NCI-H2196 (cell line): ENCODE measurements around the gene GPR15.
"Not testable (repeated sequence)": the region's sequence is repeated elsewhere in the genome, so short reads cannot be mapped to it uniquely, and the experiment has no call there.

Experiments
- DNase-seq: peaks from one replicate; lab custom pipeline; 2025; ENCODE audit not compliant: unreplicated experiment; lab: John Stamatoyannopoulos, UW

Gene GPR15

DNA sequence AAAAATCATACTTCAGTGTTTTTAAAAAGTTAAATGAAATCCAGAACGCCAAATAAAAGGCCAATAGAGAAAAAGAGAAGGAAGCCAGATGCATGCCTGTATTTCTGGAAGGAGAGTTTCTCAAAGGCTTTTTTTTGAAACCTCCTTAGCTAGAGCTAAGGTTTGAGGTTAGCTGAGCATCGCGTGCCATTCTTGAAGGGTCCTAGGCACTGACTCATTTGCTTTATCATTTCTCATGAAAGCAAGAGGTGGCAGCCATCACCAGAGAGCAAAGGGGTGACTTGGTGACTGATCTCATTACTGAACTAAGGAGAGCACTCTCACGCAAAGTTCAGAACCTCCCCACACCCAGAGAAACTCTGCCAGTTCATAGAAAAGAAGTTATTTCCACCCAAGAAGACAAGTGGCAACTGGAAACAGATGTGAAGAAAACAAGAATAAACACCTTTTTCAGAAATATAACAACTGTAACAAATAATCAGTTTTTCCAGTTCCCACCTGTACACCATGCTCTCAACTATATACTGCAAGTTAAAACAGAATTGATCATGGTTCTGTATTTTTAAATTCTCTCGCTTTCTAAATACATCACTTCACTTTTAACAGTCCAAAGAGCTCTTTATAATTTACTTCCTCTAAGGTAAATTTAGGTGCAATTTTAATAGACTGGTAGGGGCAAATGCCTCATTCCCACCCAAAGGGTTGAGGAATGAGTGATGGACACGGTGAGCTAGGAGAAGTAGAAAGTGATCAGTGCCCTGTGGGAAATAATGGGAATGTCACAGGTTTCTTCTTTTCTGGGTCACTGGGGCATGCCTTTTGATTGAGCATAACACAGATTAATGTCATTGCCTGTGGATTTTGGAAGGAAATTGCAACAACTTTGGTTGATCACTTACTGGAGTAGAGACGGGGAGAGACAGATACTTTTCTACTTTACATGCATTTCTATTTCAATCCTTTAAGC is 24.7 kb downstream of the GPR15 start:
- DNase-seq, result no peak

DNA sequence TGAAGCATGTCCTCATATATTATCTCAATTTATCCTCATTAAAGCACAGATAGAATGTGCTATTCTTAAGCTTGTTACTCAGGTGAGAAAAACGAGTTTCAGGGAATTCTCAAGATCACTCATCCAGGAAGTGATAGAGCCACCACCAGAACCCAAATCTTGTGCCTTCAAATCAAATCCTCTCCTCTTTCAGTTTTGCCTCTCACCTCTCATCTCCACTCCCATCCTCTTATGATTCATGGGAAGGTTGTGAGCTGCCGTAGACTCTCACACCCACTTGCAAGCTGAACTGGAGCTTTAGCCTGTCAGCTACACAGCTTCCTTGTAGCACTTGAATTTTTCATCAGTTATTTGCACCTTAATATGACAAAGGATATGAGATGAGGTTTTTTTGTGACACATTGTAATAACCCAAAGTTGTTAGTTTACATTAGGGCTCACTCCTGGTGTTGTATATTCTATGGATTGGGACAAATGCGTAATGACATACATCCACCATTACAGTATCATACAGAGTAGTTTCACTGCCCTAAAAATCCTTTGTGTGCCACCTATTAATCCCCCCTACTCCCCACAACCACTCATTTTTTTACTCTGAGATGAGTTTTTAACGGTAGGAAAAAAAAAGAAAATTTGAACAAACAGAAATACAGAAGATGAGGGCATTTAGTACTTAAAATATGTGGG is 25.7 kb downstream of the GPR15 start:
- no peak for DNase-seq

DNA sequence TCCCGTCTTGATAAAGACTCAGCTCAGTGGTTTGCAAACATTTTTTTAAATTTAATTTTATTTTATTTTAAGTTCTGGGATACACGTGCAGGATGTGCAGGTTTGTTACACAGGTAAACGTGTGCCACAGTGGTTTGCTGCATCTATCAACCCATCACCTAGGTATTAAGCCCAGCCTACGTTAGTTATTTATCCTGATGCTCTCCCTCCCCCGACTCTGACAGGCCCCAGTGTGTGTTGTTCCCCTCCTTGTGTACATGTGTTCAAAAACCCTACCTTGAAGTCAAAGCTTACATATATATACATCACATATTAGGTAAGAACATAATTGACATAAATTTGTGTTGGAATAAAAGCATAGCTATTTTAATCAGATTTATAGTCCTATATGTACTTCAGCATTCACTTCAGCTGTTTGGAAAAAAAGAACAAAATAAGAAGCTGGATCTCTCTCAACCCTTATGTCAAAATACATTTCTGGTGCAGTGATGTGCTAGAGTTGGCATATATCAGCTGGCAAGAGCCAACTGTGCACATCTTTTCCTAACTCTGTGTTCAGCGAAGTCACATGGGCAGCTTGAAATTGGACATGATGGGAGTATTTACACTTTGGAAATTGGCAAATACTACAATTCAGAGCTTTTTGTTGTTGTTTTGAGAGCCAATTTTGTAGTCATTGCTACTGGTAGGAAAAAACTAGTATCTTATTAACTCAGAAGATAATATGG is 26.5 kb downstream of the GPR15 start:
- DNase-seq, result no peak

DNA sequence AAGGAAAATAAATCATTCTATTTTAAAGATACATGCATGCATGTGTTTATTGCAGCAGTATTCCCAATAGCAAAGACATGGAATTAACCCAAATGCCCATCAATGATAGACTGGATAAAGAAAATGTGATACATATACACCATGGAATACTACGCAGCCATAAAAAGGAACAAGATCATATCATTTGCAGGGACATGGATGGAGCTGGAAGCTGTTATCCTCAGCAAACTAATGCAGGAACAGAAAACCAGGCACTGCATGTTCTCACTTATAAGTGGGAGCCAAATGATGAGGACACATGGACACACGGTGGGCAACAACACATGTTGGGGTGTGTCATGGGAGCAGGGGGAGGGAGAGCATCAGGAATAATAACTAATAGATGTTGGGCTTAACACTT is 28.0 kb downstream of the GPR15 start:
- DNase-seq, result not testable (repeated sequence)

GRCh38 chr3:98560911-98561310 is 29.1 kb downstream of the GPR15 start:
- DNase-seq, result no peak

DNA sequence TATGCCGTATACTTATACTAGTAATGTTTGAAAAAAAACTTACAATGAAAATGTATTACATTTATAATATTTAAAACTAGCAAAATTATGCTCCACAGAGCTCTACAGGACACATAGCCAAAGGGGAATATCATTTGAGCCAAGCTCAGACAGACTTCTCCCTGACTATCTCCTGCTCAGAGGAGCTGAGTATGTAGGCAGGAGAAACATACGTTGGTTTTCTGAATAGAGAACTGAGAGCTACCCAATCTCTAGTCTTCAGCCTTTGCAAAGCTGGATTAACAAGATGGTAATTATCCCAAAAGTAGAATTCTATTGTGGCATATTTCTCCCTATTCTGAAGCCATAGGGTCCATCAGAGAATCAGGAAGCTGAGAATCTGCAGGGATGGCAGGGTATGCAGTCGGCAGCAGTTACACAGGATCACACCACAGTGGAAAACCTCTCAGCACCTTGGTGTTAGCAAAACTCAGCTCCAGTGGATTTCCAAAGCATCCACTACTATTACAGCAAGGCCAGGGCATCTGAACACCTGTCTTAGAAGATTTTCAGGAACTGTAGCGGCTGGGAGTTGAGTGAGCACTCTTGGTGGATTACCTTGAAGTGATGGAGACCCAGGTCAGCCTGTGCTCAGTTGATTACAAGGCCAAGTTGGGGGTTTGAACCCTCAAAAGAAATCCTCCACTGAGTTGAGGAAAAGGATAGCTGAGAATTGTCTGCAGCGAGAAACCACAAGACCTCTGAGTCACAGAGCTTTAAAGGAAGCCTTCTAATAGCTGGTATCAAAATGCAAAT is 30.1 kb downstream of the GPR15 start:
- DNase-seq, result no peak

GRCh38 chr3:98563661-98564281 is 32.0 kb downstream of the GPR15 start:
- no peak for DNase-seq

GRCh38 chr3:98564282-98565005 is 32.7 kb downstream of the GPR15 start:
- DNase-seq, result no peak

DNA sequence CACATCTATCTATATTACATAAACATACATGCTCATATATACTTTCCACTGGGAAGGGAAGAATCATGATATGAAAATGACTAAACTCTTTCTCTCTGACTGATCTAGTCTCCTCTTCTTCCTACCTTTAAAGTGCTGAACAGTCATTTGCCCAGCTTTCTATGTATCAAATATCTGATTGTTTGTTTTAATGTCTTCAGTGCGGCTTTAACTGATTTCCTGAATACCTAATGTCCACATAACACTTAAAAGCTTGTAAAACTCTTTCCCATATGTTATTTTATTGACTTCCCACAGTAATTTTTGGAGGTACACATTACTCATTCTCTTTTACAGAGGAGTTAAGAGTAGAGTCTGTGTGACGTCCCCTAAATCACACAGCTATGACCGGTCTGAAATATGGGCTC is 33.5 kb downstream of the GPR15 start:
- no peak for DNase-seq

DNA sequence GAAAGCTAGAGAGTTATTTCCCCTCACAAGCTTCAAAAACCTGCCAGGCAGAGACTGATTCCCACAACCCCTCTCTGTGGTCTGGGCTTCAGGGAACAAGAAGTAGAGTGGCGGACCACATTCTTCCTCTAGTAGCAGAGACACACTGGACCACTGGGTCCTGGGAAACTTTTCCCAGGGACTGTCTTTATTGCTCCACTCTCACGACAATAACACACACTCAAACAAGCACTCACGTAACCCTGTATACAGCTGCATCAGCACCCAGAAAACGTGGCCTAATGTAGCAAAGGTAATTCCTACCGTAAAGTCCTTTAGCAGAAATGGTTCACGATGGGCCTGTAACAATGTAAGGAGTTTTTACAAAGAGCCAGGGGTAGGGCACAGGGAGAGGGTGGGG is 34.1 kb downstream of the GPR15 start:
- no peak for DNase-seq

- DNase-seq, result no peak
Observed at GRCh38 chr3:98567666-98568270, 36.0 kb downstream of the GPR15 start.

DNA sequence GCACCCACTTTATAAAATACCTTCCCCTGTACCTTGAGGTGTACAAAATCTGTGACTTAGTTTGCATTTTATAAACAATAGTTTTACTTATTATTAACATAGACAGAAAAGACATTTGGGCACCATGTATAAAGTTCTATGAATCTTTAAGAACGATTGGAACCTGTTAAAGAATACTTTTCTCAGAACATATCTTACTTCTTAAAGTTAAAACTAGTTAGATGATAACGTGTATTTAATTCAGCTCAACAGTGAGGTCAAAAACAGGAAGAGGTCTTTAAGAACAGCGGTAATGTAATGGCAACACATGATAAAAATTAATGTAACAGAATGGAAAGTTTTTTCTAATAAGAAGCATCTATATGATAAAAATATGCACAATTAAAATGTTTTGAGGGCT is 36.6 kb downstream of the GPR15 start:
- DNase-seq, result no peak

- peak; percentile 5 for DNase-seq
Observed at GRCh38 chr3:98573181-98573728, 41.5 kb downstream of the GPR15 start.

GRCh38 chr3:98574132-98574531 is 42.4 kb downstream of the GPR15 start:
- no peak for DNase-seq

DNA sequence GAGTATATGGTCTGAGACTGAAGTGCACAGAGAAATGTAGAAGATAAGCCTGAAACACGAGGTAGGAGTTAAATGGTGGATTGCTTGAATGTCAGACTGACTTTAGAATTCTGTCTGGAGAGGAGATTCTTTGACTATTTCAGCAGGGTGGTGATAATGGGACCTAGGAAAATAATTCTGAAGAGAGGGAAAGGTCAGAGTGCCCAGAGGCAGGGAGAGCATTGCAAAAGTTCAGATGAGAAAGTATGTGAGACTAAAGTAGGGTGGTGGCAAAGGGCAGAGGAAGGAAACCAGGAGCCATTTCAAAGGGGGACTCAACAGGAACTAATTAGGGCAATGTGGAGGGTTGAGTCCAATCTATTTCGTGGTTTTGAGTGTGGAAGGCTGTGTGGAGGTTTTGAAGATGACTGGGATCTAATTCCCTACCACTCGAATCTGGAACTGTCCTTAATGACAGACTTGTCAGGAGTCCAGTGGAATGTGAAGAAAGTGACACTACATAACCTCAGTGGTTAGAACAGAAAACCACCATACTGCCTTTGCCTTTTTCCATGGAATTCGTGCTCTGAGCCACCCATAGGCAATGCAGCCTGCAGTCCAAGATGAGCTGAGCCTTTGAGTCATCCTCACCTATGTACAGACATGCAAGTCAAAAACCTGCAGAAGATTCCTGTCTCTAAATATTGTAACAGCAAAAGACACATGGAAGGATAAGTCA is 45.6 kb downstream of the GPR15 start:
- no peak for DNase-seq

DNA sequence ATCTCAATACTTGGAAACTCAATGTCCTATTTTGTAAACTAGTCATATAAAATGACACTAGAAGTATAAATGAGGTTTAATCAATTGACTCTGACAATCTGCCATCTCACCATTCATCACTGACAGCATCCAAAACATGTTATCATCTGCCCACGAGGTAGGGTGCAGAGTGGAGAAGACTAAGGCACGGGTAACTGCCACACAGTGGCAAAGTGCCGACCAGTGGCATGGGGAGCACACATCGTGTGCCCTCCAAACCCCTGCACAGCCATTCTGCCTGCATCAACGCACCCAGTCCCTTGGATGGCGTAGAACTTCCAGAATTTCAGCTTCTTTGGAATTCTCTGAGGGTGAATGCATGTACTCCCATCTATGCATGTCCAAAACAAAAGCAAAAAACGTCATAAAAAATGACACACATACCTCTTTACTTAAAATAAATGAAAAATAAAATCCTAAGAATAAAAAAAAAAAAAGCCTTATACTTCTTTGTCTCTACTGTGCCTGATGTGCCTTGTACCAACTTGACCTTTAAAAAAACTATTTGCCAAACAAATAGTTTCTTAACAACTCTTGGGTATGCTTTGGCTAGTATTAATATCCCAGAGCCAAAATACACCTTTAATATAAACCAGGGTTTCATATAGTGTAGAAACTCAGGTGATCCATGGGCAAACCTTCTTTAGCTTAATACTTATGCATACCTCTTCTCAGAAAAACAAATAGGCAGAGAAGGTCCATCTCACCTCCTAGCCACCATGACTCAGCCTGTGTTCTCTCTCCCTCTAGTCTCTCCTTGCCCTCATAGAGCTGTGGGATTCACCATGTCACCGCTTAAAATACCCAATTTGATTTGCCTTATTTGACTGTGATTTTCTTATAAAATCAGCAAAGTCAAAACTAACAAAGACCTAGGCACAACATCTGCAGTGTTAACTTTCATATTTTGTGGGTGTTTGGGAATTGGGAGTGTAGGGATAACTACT is 48.9 kb downstream of the GPR15 start:
- DNase-seq, result no peak

- no peak for DNase-seq
Observed at GRCh38 chr3:98581474-98581873, 49.7 kb downstream of the GPR15 start.
